Body of pancreas (tissue), 4 donors: ENCODE data around the gene REXO1. TPM values are rescaled to one million over a fixed set of nuclear protein-coding genes. Genes with fewer than 3 reads are reported as not detected.
"Not testable (repeated sequence)": the region's sequence is repeated elsewhere in the genome, so short reads cannot be mapped to it uniquely, and the experiment has no call there.

Experiments
- ATAC-seq: fragments of 150-250 bp; one replicate; pipeline ENCODE4 v1.9.1; 2016
- DNase-seq, 4 donors: peaks; one replicate each; pipeline ENCODE4 v3.0.0-alpha.2; 2019
- H3K27ac ChIP-seq, 4 donors: fragments of 200-600 bp; sonication (generic); 1 replicate in 3 of 4; 2 replicates in 1 of 4; pipeline versions ENCODE4 v1.5.1 to v1.6.1; 2016 to 2019; ENCODE audit warnings: mild to moderate bottlenecking in 1 of 4, mixed read lengths in 1 of 4, moderate library complexity in 1 of 4
- H3K27me3 ChIP-seq, 2 donors: fragments of 200-600 bp; sonication (generic); one replicate each; pipeline ENCODE4 v1.6.0; 2016; ENCODE audit warnings: mild to moderate bottlenecking in 1 of 2
- H3K36me3 ChIP-seq, 2 donors: fragments of 200-600 bp; sonication (generic); replicated peaks in 1 of 2; 2 replicates each; pipeline ENCODE4 v1.5.1; 2016; ENCODE audit warnings: low read depth in 2 of 2; ENCODE audit not compliant: insufficient read depth in 1 of 2
- H3K4me1 ChIP-seq: fragments of 200-600 bp; sonication (generic); one replicate; pipeline ENCODE4 v1.6.0; 2016
- H3K4me3 ChIP-seq, 2 donors: fragments of 200-600 bp; sonication (generic); 1 replicate in 1 of 2; 2 replicates in 1 of 2; pipeline ENCODE4 v1.5.1; 2016 to 2019
- H3K9me3 ChIP-seq, 3 donors: fragments of 200-600 bp; sonication (generic); 1 replicate in 2 of 3; 2 replicates in 1 of 3; pipeline ENCODE4 v1.5.1; 2016
- CTCF ChIP-seq, 7 experiments: fragments of 450-650 bp in 4 of 7; fragments of 200-600 bp in 3 of 7; sonication (generic) in 3 of 7; IDR thresholded peaks; one replicate each; pipeline ENCODE4 v1.5.1; 2016 to 2019; ENCODE audit warnings: antibody characterized with exemption in 7 of 7
- POLR2A ChIP-seq, 3 donors: fragments of 450-650 bp; IDR thresholded peaks; one replicate each; pipeline ENCODE4 v1.6.1; 2016; ENCODE audit warnings: antibody characterized with exemption in 3 of 3, mild to moderate bottlenecking in 2 of 3
- WGBS, 2 donors: methylation state at CpG; one replicate each; pipeline ENCODE4 v1.1.5; 2017; 5-methylcytosine and 5-hydroxymethylcytosine counted together
- intact Hi-C: fragments of 100-400 bp; cut with DNase I; formaldehyde crosslinking; loops from one replicate; pipeline ENCODE4 v1.15.1; 2023
- total RNA-seq, 2 donors: library from RNA; depleted of rRNA; stranded (reverse); fragments of >200 nt; gene quantifications; one replicate each; pipeline ENCODE4 v1.1.0, GENCODE V29; 2016

REXO1 gene
- total RNA-seq, 2 donors from 2014 or later, result 16.6 to 19.8 TPM

DNA sequence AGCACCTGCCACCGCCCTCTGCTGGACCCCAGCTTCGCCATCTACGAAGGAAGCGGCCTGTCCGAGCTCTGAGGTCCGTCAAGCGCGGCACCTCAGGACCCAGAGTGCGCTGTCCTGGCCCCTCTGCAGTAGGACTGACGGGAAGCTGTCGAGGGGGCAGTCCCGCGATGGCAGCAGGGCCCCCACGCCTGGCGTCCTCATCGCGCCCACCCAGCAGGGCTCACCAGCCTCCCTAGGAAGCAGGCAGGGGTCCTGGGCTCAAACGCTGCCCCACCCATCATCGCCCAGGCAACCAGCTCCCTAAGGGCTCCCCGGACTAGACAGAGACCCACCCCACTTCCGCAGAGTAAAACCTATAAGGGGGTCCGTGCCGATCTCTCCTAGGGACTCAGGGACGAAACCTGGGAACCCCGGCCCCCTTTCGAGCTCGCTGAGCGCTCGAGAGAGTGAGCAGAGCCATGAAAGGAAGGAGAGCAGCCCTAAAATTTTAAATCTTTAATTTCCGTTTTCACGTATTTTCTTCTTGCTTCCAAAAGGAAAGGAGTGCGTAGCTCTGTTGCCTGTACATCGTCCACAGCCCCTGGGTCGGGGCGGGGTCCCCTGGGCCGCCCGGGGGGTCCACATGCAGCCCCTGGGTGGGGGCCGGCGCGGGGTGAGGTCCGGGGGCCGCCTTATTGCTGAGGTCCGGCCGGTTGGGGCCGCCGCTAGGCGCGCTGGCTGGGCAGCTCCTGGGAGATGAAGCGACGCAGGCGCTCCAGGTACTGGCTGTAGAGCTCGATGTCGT, 28.4 kb upstream of the REXO1 start:
- intact Hi-C loops, H3K9me3 ChIP-seq, DNase-seq, H3K27me3 ChIP-seq, H3K36me3 ChIP-seq, ATAC-seq: not testable (repeated sequence)
- Histone ChIP-seq H3K4me3 (peak overlapping the region in 1 of 2 donors; percentile 69), H3K27ac (peak overlapping the region; percentile 71 to 97 (median 88)), H3K4me1 (peaks cover 50% of the 10 kb centered on the region)
- WGBS, 2 donors, result 43 to 73% methylated on average over 21 to 36 of the region's 53 CpGs

- H3K4me1 ChIP-seq, result peaks cover 56% of the 10 kb centered on the region
- 1% methylated on average over 19 to 83 of the region's 87 CpGs for WGBS, 2 donors
- intact Hi-C loops, result no loop called here
- H3K4me3 ChIP-seq, result peak overlapping the region; percentile 69 to 79
- peak; percentile 91 to 95 (median 92) for DNase-seq
- TF ChIP-seq POLR2A (IDR thresholded peaks at IDR 0.05) (peak; percentile 78 to 92 (median 87)), CTCF (IDR thresholded peaks at IDR 0.05) (peak in 1 of 7 experiments; percentile 18)
- no peaks in the 10 kb centered on the region for H3K9me3 ChIP-seq
- no peaks in the 10 kb centered on the region for H3K36me3 ChIP-seq
- H3K27ac ChIP-seq, result peak overlapping the region; percentile 71 to 97 (median 88)
- ATAC-seq, result peak; percentile 93
- H3K27me3 ChIP-seq, result no peaks in the 10 kb centered on the region
Observed at GRCh38 chr19:1875646-1876495, 27.6 kb upstream of the REXO1 start.

- ATAC-seq, result peak; percentile 1
- intact Hi-C loops, H3K27me3 ChIP-seq, H3K36me3 ChIP-seq, DNase-seq, H3K9me3 ChIP-seq: not testable (repeated sequence)
- Histone ChIP-seq H3K4me1 (peaks cover 55% of the 10 kb centered on the region), H3K27ac (peak overlapping the region; percentile 71 to 97 (median 88)), H3K4me3 (peak overlapping the region; percentile 69 to 79)
- WGBS, 2 donors, result 3 to 5% methylated on average over 9 to 11 of the region's 11 CpGs
Observed at GRCh38 chr19:1875265-1875645, 27.0 kb upstream of the REXO1 start.

- Histone ChIP-seq H3K27me3 (no peaks in the 10 kb centered on the region), H3K4me1 (peaks cover 55% of the 10 kb centered on the region), H3K4me3 (peak overlapping the region in 1 of 2 donors; percentile 79), H3K9me3 (no peaks in the 10 kb centered on the region), H3K27ac (peak overlapping the region; percentile 71 to 97 (median 88)), H3K36me3 (no peaks in the 10 kb centered on the region)
- intact Hi-C loops, result no loop called here
- DNase-seq (peak in 1 of 4 donors; percentile 24), ATAC-seq (no peak)
- TF ChIP-seq POLR2A (IDR thresholded peaks at IDR 0.05), result no peak
- WGBS, 2 donors, result 3 to 4% methylated on average over 16 of the region's 16 CpGs
Observed at GRCh38 chr19:1874554-1875185, 26.4 kb upstream of the REXO1 start.

GRCh38 chr19:1873524-1874473, 25.5 kb upstream of the REXO1 start:
- ATAC-seq, result peak; percentile 52
- no peak for TF ChIP-seq POLR2A (IDR thresholded peaks at IDR 0.05)

More at GRCh38 chr19:1873524-1874473, 25.5 kb upstream of the REXO1 start:
- Histone ChIP-seq H3K27me3 (no peaks in the 10 kb centered on the region), H3K36me3 (no peaks in the 10 kb centered on the region), H3K4me1 (peaks cover 55% of the 10 kb centered on the region), H3K9me3 (no peaks in the 10 kb centered on the region), H3K4me3 (no peak overlapping the region), H3K27ac (peak overlapping the region; percentile 71 to 97 (median 82))
- WGBS, 2 donors, result 11 to 15% methylated on average over 23 to 29 of the region's 29 CpGs
- peak; percentile 60 to 75 (median 71) for DNase-seq
- intact Hi-C loops, result no loop called here
